Ishikawa (cell line): ENCODE data around the gene AOX1.

ENCODE experiments used
- CEBPB ChIP-seq: IDR thresholded peaks from 2 replicates; pipeline ENCODE4 v1.6.1; 2012
- CREB1 ChIP-seq: IDR thresholded peaks from 2 replicates; pipeline ENCODE4 v1.6.1; 2012; ENCODE audit warnings: low read depth
- EGR1 ChIP-seq: IDR thresholded peaks from 2 replicates; pipeline ENCODE4 v1.6.1; 2012
- EP300 ChIP-seq: IDR thresholded peaks from 2 replicates; pipeline ENCODE4 v1.6.1; 2012; ENCODE audit warnings: borderline replicate concordance
- FOXM1 ChIP-seq: IDR thresholded peaks from 2 replicates; pipeline ENCODE4 v1.6.1; 2012; ENCODE audit warnings: low read depth, borderline replicate concordance
- MAX ChIP-seq: IDR thresholded peaks from 2 replicates; pipeline ENCODE4 v1.6.1; 2012
- NFIC ChIP-seq: IDR thresholded peaks from 2 replicates; pipeline ENCODE4 v1.6.1; 2012
- RAD21 ChIP-seq: IDR thresholded peaks from 2 replicates; pipeline ENCODE4 v1.6.1; 2012; ENCODE audit warnings: low read depth
- REST ChIP-seq: IDR thresholded peaks from 2 replicates; pipeline ENCODE4 v1.6.1; 2012; ENCODE audit warnings: low read depth, mild to moderate bottlenecking
- TAF1 ChIP-seq: IDR thresholded peaks from 2 replicates; pipeline ENCODE4 v1.6.1; 2012; ENCODE audit warnings: low read depth, mild to moderate bottlenecking
- TCF12 ChIP-seq: IDR thresholded peaks from 2 replicates; pipeline ENCODE4 v1.6.1; 2012; ENCODE audit warnings: low read depth
- TEAD4 ChIP-seq: IDR thresholded peaks from 2 replicates; pipeline ENCODE4 v1.6.1; 2012
- YY1 ChIP-seq: IDR thresholded peaks from 2 replicates; pipeline ENCODE4 v1.6.1; 2012; ENCODE audit warnings: low read depth
- ZBTB7A ChIP-seq: IDR thresholded peaks from 2 replicates; pipeline ENCODE4 v1.6.1; 2012; ENCODE audit warnings: low read depth
- TF ChIP-seq, protein P1 (sequence below): IDR thresholded peaks from 2 replicates; pipeline ENCODE4 v1.6.1; 2012

The AOX1 gene

GRCh38 chr2:200664770-200665494 lies 79.1 kb downstream of the AOX1 start:
- TF ChIP-seq CEBPB (no peak), TAF1 (no peak), EGR1 (no peak), TEAD4 (no peak), MAX (no peak), ZBTB7A (no peak), EP300 (no peak), REST (no peak), RAD21 (no peak), TCF12 (no peak), NFIC (no peak), CREB1 (no peak), YY1 (no peak)
- TF ChIP-seq, protein P1, sequence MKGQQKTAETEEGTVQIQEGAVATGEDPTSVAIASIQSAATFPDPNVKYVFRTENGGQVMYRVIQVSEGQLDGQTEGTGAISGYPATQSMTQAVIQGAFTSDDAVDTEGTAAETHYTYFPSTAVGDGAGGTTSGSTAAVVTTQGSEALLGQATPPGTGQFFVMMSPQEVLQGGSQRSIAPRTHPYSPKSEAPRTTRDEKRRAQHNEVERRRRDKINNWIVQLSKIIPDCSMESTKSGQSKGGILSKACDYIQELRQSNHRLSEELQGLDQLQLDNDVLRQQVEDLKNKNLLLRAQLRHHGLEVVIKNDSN = no peak

DNA sequence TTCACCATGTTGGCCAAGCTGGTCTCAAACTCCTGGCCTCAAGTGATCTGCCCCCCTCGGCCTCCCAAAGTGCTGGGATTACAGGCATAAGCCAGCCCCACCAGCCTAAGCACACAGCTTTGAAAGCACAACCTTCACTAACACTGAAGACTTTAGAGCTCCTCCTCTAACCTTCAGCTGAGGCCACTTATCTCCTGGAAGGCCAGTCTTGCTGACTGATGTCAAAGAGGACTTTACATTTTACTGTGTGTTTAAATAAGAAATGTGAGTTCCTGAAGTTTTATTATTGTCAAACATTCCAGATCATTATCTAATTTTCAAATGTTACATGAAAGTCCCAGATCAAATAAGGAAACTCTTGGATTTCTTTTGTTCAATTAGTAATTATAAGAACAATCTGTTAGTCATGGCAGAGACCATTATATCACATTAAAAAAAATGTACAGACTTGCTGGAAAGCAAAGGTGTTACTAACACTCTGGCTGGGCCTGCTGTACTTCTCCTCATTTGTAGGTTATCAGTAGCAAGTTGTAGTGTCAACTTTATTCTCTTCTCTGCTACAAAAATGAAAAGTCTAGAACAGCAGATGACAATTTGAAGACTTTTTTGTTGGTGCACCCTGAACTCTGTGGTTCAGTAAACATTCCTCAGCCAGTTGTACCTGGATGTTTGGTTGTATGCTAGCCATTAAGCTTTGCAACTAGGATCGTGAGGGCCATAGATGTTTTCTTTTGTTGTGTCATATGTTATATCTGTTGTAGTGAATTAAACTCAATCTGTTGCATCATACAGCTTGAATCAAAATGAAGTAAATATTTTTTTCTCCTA lies 80.0 kb downstream of the AOX1 start:
- TF ChIP-seq CEBPB = no peak
- TF ChIP-seq MAX = no peak
- TF ChIP-seq YY1 = no peak
- no peak for TF ChIP-seq NFIC
- TF ChIP-seq, protein P1 = no peak
- no peak for TF ChIP-seq REST
- TF ChIP-seq ZBTB7A = no peak
- TF ChIP-seq RAD21 = no peak
- TF ChIP-seq FOXM1 = no peak
- TF ChIP-seq TCF12 = no peak
- no peak for TF ChIP-seq EP300
- no peak for TF ChIP-seq TAF1
- no peak for TF ChIP-seq CREB1
- TF ChIP-seq TEAD4 = no peak
- TF ChIP-seq EGR1 = no peak

- no peak for TF ChIP-seq MAX
- no peak for TF ChIP-seq EGR1
- no peak for TF ChIP-seq TCF12
- TF ChIP-seq, protein P1 = no peak
- TF ChIP-seq ZBTB7A = no peak
- no peak for TF ChIP-seq EP300
- TF ChIP-seq CREB1 = no peak
- no peak for TF ChIP-seq TEAD4
- no peak for TF ChIP-seq TAF1
- no peak for TF ChIP-seq FOXM1
These were observed 81.6 kb downstream of the AOX1 start for GRCh38 chr2:200667413-200667812.

DNA sequence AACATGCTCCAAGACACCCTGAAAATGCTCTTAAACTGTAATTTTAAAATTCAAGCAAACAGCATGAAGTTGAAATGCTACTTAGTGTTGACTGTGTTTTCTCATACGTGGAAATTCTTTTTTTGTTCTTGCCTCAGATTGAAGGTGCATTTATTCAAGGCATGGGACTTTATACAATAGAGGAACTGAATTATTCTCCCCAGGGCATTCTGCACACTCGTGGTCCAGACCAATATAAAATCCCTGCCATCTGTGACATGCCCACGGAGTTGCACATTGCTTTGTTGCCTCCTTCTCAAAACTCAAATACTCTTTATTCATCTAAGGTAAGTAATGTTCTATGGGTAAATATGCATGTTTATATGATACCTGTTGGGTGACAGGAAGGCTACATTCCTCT lies 82.7 kb downstream of the AOX1 start:
- TF ChIP-seq CREB1 = no peak
- TF ChIP-seq MAX = no peak
- TF ChIP-seq TCF12 = no peak
- TF ChIP-seq FOXM1 = no peak
- TF ChIP-seq, protein P1 = no peak
- TF ChIP-seq NFIC = no peak
- no peak for TF ChIP-seq EP300
- TF ChIP-seq TEAD4 = no peak
- TF ChIP-seq REST = no peak
- no peak for TF ChIP-seq EGR1
